Measurements from ENCODE around the gene LRRK2.
"Not testable (repeated sequence)": the region's sequence is repeated elsewhere in the genome, so short reads cannot be mapped to it uniquely, and the experiment has no call there.

LRRK2 gene

DNA sequence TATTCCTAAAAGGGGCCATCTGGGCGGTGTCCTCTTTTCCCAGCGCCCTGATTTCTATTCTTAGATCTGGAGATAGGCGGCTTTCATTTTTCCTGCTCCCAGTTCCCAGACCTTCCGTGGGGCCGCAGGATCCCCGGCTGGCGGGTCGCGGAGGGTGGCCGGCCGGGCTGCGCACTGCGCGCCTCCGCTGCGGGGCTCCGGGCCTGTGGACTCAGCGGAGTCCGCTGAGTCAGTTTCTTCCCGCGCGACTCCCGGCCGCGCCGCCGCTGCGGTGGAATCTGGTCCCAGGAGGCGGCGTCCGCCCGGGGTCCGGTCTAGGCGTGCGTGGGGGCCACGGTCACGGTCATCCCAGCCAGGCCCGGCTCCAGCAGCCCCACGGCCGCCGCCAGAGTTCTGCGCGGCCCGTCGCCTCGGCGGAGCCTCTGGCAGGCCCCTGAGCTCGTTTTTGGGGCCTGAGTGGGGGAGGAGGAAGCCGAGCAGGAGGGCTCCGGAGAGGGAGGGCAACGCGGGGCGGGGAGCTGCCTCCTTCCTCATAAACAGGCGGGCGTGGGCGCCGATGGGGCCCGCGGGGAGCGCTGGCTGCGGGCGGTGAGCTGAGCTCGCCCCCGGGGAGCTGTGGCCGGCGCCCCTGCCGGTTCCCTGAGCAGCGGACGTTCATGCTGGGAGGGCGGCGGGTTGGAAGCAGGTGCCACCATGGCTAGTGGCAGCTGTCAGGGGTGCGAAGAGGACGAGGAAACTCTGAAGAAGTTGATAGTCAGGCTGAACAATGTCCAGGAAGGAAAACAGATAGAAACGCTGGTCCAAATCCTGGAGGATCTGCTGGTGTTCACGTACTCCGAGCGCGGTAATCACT, at the start of gene LRRK2:
LRRK2 (plus strand) TSS at position 559 of the 853 bp plus-strand sequence; CDS start at position 694, 135 bp downstream.
- no peak for DNase-seq (ENCODE audit: low spot score)

GRCh38 chr12:40175045-40175444, 49.8 kb upstream of the LRRK2 start:
- no peak for DNase-seq (ENCODE audit: low spot score)

DNA sequence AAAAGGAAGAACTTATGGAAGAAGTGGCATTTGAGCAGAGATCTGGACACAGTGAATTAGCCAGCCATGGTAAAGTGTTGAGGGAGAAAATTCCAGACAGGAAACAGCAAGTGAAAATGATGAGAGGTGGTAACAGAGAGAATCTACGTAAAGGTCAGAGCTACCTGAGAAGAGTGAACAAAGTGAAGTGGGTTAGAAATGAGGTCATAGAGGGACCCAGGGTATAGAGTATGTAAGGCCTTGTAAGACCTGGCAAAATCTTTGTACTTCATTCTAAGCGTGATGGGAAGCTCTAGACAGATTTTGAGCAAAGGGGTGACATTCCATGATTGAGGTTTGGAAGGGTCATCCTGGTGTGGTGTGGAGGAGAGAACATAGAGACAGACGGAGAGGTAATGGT, 49.3 kb upstream of the LRRK2 start:
- DNase-seq (ENCODE audit: low spot score) = no peak

DNA sequence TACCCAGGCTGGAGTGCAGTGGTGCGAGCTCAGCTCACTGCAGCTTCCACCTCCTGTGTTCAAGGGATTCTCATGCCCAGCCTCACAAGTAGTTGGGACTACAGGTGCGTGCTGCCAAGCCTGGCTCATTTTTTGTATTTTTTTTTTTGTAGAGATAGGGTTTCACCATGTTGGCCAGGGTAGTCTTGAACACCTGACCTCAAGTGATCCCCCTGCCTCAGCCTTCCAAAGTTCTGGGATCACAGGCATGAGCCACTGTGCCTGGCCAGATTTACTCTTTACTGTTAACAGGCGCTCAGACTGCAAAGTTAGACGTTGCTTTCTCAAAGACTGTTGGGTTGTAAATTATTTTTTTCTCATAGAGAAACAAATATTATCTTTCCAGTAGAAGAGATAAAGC, 46.1 kb upstream of the LRRK2 start:
- DNase-seq (ENCODE audit: low spot score) = no peak

GRCh38 chr12:40181490-40181889, 43.3 kb upstream of the LRRK2 start:
- DNase-seq (ENCODE audit: low spot score) = no peak

- DNase-seq (ENCODE audit: low spot score) = no peak
Measured at GRCh38 chr12:40183715-40184114, 41.1 kb upstream of the LRRK2 start.

DNA sequence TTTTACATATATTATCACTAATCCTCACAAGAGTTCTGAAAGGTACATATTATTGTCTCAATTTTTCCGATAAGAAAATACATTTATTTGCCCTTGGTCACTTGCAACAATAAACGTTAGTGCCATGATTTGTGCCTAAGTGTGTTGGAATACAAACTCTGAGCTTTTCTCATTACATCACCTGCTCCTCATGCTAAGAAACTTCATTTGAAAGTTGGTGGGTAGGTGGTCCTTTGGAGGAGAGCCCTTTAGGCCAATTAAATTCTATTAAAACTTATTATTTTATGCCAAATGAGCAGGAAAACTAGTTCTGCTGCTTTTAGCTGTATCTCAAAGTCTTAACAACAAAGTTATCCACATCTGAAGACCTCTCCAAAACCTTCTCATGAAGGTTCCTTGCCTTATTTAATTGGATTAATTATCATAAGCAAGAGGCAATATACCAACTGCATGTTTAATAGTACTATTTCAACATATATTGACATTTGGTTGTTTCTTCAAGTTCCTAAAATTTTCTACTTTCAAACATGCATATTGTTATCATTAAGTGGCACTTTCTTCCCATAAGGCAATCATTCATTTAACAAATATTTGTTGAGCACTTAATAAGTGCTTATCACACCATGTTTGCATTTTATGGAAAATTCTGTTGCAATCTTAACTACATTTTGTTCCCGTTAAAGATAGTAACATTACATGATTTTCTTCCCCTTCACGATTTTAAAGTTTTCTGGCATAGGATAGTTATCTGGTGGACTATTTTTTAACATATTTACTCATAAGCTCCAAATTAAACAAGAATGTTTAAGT, 40.1 kb upstream of the LRRK2 start:
- no peak for DNase-seq (ENCODE audit: low spot score)

GRCh38 chr12:40185303-40185693, 39.5 kb upstream of the LRRK2 start:
- DNase-seq (ENCODE audit: low spot score) = no peak

GRCh38 chr12:40188558-40189320, 36.1 kb upstream of the LRRK2 start:
- no peak for DNase-seq (ENCODE audit: low spot score)

- DNase-seq (ENCODE audit: low spot score) = no peak
Measured at GRCh38 chr12:40192704-40193255, 32.0 kb upstream of the LRRK2 start.

DNA sequence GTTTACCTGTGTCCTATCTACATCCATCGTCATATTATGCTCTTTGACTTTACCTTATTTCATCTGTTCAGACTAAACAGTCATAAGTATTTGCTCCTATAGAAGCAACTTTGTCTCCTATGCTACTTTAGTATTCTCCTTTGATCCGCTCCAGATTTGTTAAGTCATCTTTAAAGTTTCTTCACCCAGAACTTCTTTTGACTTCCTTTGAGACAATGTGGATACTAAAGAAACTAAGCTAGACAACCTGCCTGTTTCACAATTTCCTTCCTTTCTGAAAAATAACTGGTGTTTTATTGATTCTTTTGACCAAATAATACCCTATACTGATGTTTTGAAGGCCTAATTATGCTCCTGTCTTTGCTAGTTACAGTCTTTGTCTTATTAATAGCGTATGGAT, 30.0 kb upstream of the LRRK2 start:
- no peak for DNase-seq (ENCODE audit: low spot score)

- DNase-seq (ENCODE audit: low spot score) = no peak
Measured at GRCh38 chr12:40197590-40197989, 27.2 kb upstream of the LRRK2 start.

- DNase-seq (ENCODE audit: low spot score) = no peak
Measured at GRCh38 chr12:40198601-40199000, 26.2 kb upstream of the LRRK2 start.

GRCh38 chr12:40202095-40203059, 22.4 kb upstream of the LRRK2 start:
- DNase-seq (ENCODE audit: low spot score) = no peak

DNA sequence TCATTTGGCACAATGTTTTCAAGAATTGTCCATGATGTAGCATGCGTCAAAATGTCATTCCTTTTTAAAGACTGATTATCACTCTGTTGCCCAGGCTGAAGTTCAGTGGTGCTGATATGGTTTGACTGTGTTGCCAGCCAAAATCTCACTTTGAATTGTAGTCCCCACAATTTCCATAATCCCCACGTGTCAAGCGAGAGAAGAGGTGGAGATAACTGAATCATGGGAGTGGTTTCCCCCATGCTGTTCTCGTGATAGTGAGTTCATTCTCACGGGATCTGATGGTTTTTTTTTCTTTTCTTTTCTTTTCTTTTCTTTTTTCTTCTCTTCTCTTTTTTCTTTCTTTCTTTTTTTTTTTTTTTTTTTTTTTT, 21.8 kb upstream of the LRRK2 start:
- no peak for DNase-seq (ENCODE audit: low spot score)

DNA sequence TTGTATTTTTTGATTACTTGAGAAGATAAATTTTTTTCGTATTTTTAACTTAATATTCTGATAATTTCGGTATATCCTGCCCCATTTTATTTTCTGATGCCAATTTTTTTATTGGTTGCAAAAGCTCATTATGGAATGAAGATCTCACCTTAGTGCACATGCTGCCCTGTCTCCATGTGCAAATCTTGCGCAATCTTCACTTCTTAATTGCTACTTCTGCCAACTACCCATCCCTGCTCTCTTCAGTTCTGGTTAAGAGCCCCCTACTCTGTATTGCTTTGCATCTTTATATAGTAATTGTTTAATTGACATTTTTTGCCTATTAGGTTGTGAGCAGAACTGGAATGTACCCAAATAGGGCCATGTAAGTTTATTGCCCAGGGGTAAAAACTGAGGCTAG, 20.5 kb upstream of the LRRK2 start:
- DNase-seq (ENCODE audit: low spot score) = no peak

GRCh38 chr12:40207551-40207950, 17.2 kb upstream of the LRRK2 start:
- DNase-seq (ENCODE audit: low spot score) = no peak

- no peak for DNase-seq (ENCODE audit: low spot score)
Measured at GRCh38 chr12:40208707-40209446, 15.9 kb upstream of the LRRK2 start.

DNA sequence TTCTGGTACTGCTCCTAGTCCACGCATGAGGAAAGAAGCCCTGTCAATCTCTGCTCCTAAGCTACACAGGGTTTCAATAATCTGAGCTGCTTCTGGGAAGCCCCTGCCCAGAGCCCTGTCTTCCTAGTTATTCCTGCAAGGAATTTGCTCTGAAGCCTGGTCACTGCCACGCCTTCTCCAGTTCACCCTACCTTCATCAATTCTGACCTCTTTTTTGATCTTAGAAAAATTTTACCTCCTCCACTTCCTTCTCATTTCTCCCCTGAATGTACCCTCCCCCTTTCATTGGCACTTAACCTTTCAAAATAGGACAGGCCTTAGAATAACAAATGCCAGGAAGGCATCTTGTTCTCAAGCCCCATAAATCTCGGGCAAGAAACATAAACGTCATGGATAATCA, 14.9 kb upstream of the LRRK2 start:
- no peak for DNase-seq (ENCODE audit: low spot score)

- DNase-seq (ENCODE audit: low spot score) = not testable (repeated sequence)
Measured at GRCh38 chr12:40211186-40211585, 13.6 kb upstream of the LRRK2 start.

All from hematopoietic multipotent progenitor cell treated with erythropoietin and hydrocortisone succinate and interleukin-3 and kit ligand, for 17 days (in vitro differentiated cells).